C4-2B (cell line): ENCODE data around the gene OR8B3.

Experiments
- ZFX ChIP-seq: fragments of 450-650 bp; IDR thresholded peaks from 2 replicates; pipeline ENCODE4 v1.6.1; 2017
- TF ChIP-seq, protein P1 (sequence below): fragments of 450-650 bp; conservative IDR thresholded peaks from 2 replicates; pipeline ENCODE4 v1.5.1; 2017; ENCODE audit warnings: mild to moderate bottlenecking

DNA sequence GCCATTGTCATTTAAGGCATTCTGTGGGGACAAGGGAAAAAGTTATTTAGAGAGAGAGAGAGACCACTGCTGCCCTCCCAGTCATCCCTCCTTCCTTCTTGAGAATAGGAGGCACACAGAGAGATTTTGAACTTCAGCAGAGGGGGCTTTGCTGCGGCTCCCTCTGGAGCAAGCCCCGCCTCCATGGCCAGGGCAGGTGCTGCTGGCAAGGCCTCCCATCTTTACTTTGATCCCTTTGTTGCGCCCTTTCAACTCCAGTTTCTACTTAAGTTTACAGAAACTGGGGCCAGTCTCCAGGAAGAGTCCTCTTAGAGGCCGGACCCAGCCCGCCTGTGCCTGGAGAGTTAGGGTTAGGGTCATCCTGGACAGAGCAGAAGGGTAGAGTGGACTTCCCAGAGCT is 42.3 kb upstream of the OR8B3 start:
- TF ChIP-seq, protein P1, sequence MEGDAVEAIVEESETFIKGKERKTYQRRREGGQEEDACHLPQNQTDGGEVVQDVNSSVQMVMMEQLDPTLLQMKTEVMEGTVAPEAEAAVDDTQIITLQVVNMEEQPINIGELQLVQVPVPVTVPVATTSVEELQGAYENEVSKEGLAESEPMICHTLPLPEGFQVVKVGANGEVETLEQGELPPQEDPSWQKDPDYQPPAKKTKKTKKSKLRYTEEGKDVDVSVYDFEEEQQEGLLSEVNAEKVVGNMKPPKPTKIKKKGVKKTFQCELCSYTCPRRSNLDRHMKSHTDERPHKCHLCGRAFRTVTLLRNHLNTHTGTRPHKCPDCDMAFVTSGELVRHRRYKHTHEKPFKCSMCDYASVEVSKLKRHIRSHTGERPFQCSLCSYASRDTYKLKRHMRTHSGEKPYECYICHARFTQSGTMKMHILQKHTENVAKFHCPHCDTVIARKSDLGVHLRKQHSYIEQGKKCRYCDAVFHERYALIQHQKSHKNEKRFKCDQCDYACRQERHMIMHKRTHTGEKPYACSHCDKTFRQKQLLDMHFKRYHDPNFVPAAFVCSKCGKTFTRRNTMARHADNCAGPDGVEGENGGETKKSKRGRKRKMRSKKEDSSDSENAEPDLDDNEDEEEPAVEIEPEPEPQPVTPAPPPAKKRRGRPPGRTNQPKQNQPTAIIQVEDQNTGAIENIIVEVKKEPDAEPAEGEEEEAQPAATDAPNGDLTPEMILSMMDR, result no peak
- no peak for TF ChIP-seq ZFX
